Erythroblast (primary cell): ENCODE data around the gene ZBTB39.

Experiments
- GATA1 ChIP-seq: IDR thresholded peaks from 2 replicates; pipeline ENCODE4 v1.6.1; 2011; ENCODE audit warnings: low read depth, mild to moderate bottlenecking, control low read depth, low read length, moderate library complexity
- POLR2A ChIP-seq: IDR thresholded peaks from 2 replicates; pipeline ENCODE4 v1.6.1; 2011; ENCODE audit warnings: mild to moderate bottlenecking, low read length

DNA sequence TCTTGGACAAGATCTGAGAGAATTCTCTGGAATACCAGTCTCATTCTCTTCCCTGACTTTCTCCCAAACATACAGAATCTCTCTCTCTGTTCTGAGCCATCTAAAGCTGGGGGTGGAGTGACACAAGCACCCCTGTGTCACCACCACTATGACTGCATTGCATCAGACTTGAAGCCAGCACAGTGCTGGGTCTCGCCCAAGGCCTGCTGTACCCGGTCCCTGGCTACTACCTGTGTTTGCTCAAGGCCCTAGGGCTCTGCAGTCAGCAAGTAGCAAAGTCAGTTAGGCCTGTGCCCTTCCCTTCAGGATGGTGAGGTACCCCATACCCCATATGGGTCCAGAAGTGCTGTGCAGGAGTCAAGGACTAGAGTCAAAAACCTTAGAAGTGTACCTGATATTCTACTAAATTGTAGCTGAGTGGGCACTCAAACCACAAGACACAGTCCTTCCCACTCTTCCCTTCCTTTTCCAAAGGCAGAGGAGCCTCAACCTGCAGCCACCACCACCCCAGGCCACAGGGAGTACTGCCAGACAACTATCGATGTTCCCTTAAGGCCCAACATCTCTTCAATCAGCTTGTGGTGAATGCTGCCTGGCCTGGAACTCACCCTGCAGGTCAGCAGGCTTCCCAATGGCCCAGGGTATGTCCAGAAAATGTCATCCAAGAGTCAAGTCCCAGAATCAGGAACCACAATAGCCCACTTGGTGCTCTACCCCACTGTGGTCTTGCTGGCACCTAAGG lies 27.8 kb downstream of the ZBTB39 start:
- no peak for TF ChIP-seq POLR2A
- no peak for TF ChIP-seq GATA1
